Liver (tissue), 9 donors: Measurements from ENCODE around the gene USP35. TPM values are rescaled to one million over a fixed set of nuclear protein-coding genes. Genes with fewer than 3 reads are reported as not detected.

Source experiments
- DNase-seq: peaks from one replicate; pipeline ENCODE4 v3.0.0-alpha.2; 2017; ENCODE audit warnings: low spot score
- H3K27ac ChIP-seq, 2 donors: one replicate each; pipeline ENCODE4 v1.7.0; 2013; ENCODE audit warnings: inconsistent platforms in 2 of 2, low read length in 2 of 2, control low read depth in 1 of 2, low read depth in 1 of 2, mild to moderate bottlenecking in 1 of 2
- H3K27me3 ChIP-seq, 4 donors: one replicate each; pipeline versions ENCODE4 v1.6.1 to v1.7.0; 2013; ENCODE audit warnings: low read length in 3 of 4, inconsistent platforms in 1 of 4, mild to moderate bottlenecking in 1 of 4, moderate library complexity in 1 of 4; ENCODE audit not compliant: control insufficient read depth in 4 of 4, insufficient read depth in 4 of 4
- H3K36me3 ChIP-seq, 4 donors: one replicate each; pipeline versions ENCODE4 v1.6.1 to v1.7.0; 2013; ENCODE audit warnings: low read length in 3 of 4, mild to moderate bottlenecking in 3 of 4, low read depth in 1 of 4, moderate library complexity in 1 of 4; ENCODE audit not compliant: control insufficient read depth in 4 of 4, insufficient read depth in 3 of 4
- H3K4me1 ChIP-seq, 4 donors: one replicate each; pipeline versions ENCODE4 v1.6.1 to v1.7.0; 2013; ENCODE audit warnings: low read length in 3 of 4, mild to moderate bottlenecking in 3 of 4, moderate library complexity in 1 of 4; ENCODE audit not compliant: control insufficient read depth in 4 of 4, insufficient read depth in 4 of 4
- H3K4me3 ChIP-seq, 3 donors: one replicate each; pipeline versions ENCODE4 v1.6.1 to v1.7.0; 2013; ENCODE audit warnings: low read length in 3 of 3, control low read depth in 1 of 3, low read depth in 1 of 3, mild to moderate bottlenecking in 1 of 3
- H3K9ac ChIP-seq, 2 donors: one replicate each; pipeline ENCODE4 v1.7.0; 2013; ENCODE audit warnings: low read length in 2 of 2, mild to moderate bottlenecking in 2 of 2, moderate library complexity in 2 of 2, control low read depth in 1 of 2, low read depth in 1 of 2
- H3K9me3 ChIP-seq, 4 donors: one replicate each; pipeline versions ENCODE4 v1.6.1 to v1.7.0; 2013; ENCODE audit warnings: low read length in 3 of 4; ENCODE audit not compliant: control insufficient read depth in 4 of 4
- ATF3 ChIP-seq: IDR thresholded peaks from 2 replicates; pipeline ENCODE4 v1.6.1; 2016; ENCODE audit warnings: antibody characterized with exemption
- EGR1 ChIP-seq, 2 donors: IDR thresholded peaks; 2 replicates each; pipeline ENCODE4 v1.6.1; 2016 to 2018; ENCODE audit warnings: antibody characterized with exemption in 2 of 2, low read depth in 2 of 2
- FOXA1 ChIP-seq: IDR thresholded peaks from 2 replicates; pipeline ENCODE4 v1.6.1; 2016; ENCODE audit warnings: antibody characterized with exemption
- GABPA ChIP-seq, 2 donors: IDR thresholded peaks in 1 of 2; conservative IDR thresholded peaks in 1 of 2; 2 replicates each; pipeline ENCODE4 v1.6.1; 2016; ENCODE audit warnings: antibody characterized with exemption in 2 of 2, mild to moderate bottlenecking in 1 of 2, moderate library complexity in 1 of 2
- HNF4A ChIP-seq, 2 donors: conservative IDR thresholded peaks; 2 replicates each; pipeline ENCODE4 v1.6.1; 2016; ENCODE audit warnings: antibody characterized with exemption in 2 of 2, mild to moderate bottlenecking in 2 of 2
- HNF4G ChIP-seq: IDR thresholded peaks from 2 replicates; pipeline ENCODE4 v1.6.1; 2016; ENCODE audit warnings: antibody characterized with exemption
- JUND ChIP-seq, 2 donors: IDR thresholded peaks; 2 replicates each; pipeline ENCODE4 v1.6.1; 2016; ENCODE audit warnings: antibody characterized with exemption in 2 of 2
- NR2F2 ChIP-seq: IDR thresholded peaks from 2 replicates; pipeline ENCODE4 v1.6.1; 2016; ENCODE audit warnings: antibody characterized with exemption
- RAD21 ChIP-seq, 2 donors: IDR thresholded peaks; 2 replicates each; pipeline ENCODE4 v1.6.1; 2016; ENCODE audit warnings: antibody characterized with exemption in 2 of 2, mild to moderate bottlenecking in 2 of 2
- RXRA ChIP-seq, 2 donors: IDR thresholded peaks; 2 replicates each; pipeline ENCODE4 v1.6.1; 2017 to 2018; ENCODE audit warnings: antibody characterized with exemption in 2 of 2, mild to moderate bottlenecking in 1 of 2
- SP1 ChIP-seq: IDR thresholded peaks from 2 replicates; pipeline ENCODE4 v1.6.1; 2018; ENCODE audit warnings: antibody characterized with exemption, mild to moderate bottlenecking
- TAF1 ChIP-seq: conservative IDR thresholded peaks from 2 replicates; pipeline ENCODE4 v1.6.1; 2016; ENCODE audit warnings: antibody characterized with exemption, mild to moderate bottlenecking
- ZBTB33 ChIP-seq: IDR thresholded peaks from 2 replicates; pipeline ENCODE4 v1.6.1; 2016; ENCODE audit warnings: antibody characterized with exemption
- WGBS: extraction: QIAGEN DNeasy Blood & Tissue Kit; methylation state at CpG from one replicate; pipeline ENCODE4 v1.1.7; 2013; 5-methylcytosine and 5-hydroxymethylcytosine counted together
- polyA plus RNA-seq, 2 donors: library from polyadenylated mRNA; stranded (reverse) in 1 of 2; unstranded in 1 of 2; fragments of 200-250 nt in 1 of 2; fragments of >200 nt in 1 of 2; fragmentation: Nextera tagmentation in 1 of 2; extraction: Ambion mirVana in 1 of 2; gene quantifications; one replicate each; pipeline versions ENCODE4 v1.2.1 to v1.2.3, GENCODE V29; 2013 to 2015
- total RNA-seq, 2 donors: library from RNA; depleted of rRNA; stranded (reverse); fragments of >200 nt; gene quantifications; one replicate each; pipeline ENCODE4 v1.2.3, GENCODE V29; 2014
- TF ChIP-seq, protein P1 (sequence below): IDR thresholded peaks from 2 replicates; pipeline ENCODE4 v1.6.1; 2016; ENCODE audit warnings: antibody characterized with exemption, mild to moderate bottlenecking
- TF ChIP-seq, protein P2 (sequence below): IDR thresholded peaks from 2 replicates; pipeline ENCODE4 v1.6.1; 2016; ENCODE audit warnings: antibody characterized with exemption
- donor health status: healthy.
- donor health status: healthy.
- donor health status: healthy.
- donor health status: healthy.
- donor health status: healthy.

USP35 gene
- total and polyA plus RNA-seq, 4 donors = 2.3 to 11.0 (median 4.8) TPM

DNA sequence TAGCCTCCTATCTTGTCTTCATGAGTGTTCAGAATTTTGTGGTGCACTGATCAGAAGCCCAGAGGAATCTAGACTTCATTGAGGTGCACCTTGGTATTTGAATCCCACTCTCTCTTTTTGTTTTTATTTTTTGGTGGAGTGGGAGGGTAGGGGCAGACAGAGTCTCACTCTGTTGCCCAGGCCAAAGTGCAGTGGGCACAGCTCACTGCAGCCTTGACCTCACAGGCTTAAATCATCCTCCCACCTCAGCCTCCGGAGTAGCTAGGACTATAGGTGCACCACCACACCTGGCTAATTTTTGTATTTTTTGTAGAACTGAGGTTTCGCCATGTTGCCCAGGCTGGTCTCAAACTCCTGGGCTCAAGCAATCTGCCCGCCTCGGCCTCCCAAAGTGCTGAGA is 38.4 kb upstream of the USP35 start:
- no peak for DNase-seq
- no peaks in the 10 kb centered on the region for H3K9me3 ChIP-seq
- WGBS = 84% methylated on average over 4 of the region's 4 CpGs
- no peak overlapping the region for H3K27ac ChIP-seq
- H3K36me3 ChIP-seq = peaks cover 0 to 10% (median 2%) of the 10 kb centered on the region in 4 donors
- TF ChIP-seq RAD21 (IDR thresholded peaks at IDR 0.05) = no peak
- TF ChIP-seq TAF1 = no peak
- no peak for TF ChIP-seq FOXA1
- TF ChIP-seq, protein P1, sequence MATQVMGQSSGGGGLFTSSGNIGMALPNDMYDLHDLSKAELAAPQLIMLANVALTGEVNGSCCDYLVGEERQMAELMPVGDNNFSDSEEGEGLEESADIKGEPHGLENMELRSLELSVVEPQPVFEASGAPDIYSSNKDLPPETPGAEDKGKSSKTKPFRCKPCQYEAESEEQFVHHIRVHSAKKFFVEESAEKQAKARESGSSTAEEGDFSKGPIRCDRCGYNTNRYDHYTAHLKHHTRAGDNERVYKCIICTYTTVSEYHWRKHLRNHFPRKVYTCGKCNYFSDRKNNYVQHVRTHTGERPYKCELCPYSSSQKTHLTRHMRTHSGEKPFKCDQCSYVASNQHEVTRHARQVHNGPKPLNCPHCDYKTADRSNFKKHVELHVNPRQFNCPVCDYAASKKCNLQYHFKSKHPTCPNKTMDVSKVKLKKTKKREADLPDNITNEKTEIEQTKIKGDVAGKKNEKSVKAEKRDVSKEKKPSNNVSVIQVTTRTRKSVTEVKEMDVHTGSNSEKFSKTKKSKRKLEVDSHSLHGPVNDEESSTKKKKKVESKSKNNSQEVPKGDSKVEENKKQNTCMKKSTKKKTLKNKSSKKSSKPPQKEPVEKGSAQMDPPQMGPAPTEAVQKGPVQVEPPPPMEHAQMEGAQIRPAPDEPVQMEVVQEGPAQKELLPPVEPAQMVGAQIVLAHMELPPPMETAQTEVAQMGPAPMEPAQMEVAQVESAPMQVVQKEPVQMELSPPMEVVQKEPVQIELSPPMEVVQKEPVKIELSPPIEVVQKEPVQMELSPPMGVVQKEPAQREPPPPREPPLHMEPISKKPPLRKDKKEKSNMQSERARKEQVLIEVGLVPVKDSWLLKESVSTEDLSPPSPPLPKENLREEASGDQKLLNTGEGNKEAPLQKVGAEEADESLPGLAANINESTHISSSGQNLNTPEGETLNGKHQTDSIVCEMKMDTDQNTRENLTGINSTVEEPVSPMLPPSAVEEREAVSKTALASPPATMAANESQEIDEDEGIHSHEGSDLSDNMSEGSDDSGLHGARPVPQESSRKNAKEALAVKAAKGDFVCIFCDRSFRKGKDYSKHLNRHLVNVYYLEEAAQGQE = no peak
- peak; percentile 31 to 32 for TF ChIP-seq HNF4A (conservative IDR thresholded peaks at IDR 0.05)
- no peak overlapping the region for H3K4me3 ChIP-seq
- no peak overlapping the region for H3K9ac ChIP-seq
- peaks cover 8 to 31% (median 19%) of the 10 kb centered on the region in 4 donors for H3K4me1 ChIP-seq
- no peaks in the 10 kb centered on the region for H3K27me3 ChIP-seq

DNA sequence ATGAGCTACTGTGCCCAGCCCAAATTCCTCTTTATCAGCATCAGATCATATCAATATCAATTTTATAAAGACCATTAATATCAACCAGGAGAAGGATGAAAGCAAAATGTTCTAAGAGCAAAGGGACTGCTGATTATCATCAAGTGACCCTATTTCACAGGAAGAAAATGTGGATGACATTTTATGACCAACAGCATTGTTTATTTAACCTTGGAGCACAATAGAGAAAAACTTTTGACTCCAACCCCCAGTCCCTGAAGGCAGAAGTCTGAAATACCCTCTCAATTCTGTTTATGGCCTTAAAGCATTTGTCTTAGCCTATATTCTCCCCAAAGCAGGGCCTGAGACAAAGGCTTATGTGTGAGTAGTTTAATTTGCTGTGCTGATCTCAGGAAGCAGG is 38.0 kb upstream of the USP35 start:
- Histone ChIP-seq H3K27me3 (no peaks in the 10 kb centered on the region), H3K9me3 (no peaks in the 10 kb centered on the region), H3K36me3 (peaks cover 0 to 10% (median 2%) of the 10 kb centered on the region in 4 donors), H3K4me3 (no peak overlapping the region), H3K4me1 (peaks cover 11 to 34% (median 22%) of the 10 kb centered on the region in 4 donors), H3K9ac (no peak overlapping the region), H3K27ac (peak overlapping the region in 1 of 2 donors; percentile 4)
- no peak for TF ChIP-seq TAF1
- DNase-seq = no peak

DNA sequence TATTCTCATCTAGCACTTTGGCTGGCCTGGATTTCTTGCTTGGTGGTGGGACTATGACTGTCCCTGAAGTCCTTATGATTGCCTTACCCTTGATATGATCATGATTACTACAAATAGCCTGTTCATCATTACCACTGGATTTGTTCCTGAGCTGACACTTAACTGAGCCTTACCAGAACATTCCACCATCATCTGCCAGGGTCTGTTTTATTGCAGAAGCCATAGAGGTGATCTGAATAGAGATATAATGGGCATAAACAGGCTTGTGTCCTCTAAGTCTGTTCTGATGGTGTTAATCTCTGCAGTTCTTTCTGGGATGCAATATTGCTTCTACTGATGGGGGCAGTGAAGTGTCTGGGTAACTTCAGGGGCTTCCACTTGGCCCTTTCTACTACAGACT is 36.9 kb upstream of the USP35 start:
- Histone ChIP-seq H3K4me1 (peaks cover 14 to 41% (median 31%) of the 10 kb centered on the region in 4 donors), H3K4me3 (no peak overlapping the region), H3K9ac (no peak overlapping the region), H3K27me3 (no peaks in the 10 kb centered on the region), H3K36me3 (peaks cover 0 to 10% (median 2%) of the 10 kb centered on the region in 4 donors), H3K27ac (no peak overlapping the region), H3K9me3 (no peaks in the 10 kb centered on the region)
- TF ChIP-seq FOXA1 = no peak
- TF ChIP-seq, protein P1 = no peak
- no peak for TF ChIP-seq RAD21 (IDR thresholded peaks at IDR 0.05)
- no peak for TF ChIP-seq GABPA (IDR thresholded peaks at IDR 0.05 in 1 of 2, conservative IDR thresholded peaks at IDR 0.05 in 1 of 2)
- no peak for TF ChIP-seq SP1
- TF ChIP-seq ATF3 = no peak
- TF ChIP-seq HNF4G = no peak
- no peak for TF ChIP-seq EGR1 (IDR thresholded peaks at IDR 0.05; ENCODE audit: low read depth in 2 of 2)
- no peak for TF ChIP-seq ZBTB33
- no peak for TF ChIP-seq RXRA (IDR thresholded peaks at IDR 0.05)
- TF ChIP-seq TAF1 = no peak
- TF ChIP-seq, protein P2, sequence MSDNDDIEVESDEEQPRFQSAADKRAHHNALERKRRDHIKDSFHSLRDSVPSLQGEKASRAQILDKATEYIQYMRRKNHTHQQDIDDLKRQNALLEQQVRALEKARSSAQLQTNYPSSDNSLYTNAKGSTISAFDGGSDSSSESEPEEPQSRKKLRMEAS = no peak
- no peak for TF ChIP-seq NR2F2
- no peak for TF ChIP-seq HNF4A (conservative IDR thresholded peaks at IDR 0.05)
- no peak for TF ChIP-seq JUND (IDR thresholded peaks at IDR 0.05)
- DNase-seq = no peak
